ENCODE measurements around the gene BROX.
"Not testable (repeated sequence)": the region's sequence is repeated elsewhere in the genome, so short reads cannot be mapped to it uniquely, and the experiment has no call there.

The BROX gene

DNA sequence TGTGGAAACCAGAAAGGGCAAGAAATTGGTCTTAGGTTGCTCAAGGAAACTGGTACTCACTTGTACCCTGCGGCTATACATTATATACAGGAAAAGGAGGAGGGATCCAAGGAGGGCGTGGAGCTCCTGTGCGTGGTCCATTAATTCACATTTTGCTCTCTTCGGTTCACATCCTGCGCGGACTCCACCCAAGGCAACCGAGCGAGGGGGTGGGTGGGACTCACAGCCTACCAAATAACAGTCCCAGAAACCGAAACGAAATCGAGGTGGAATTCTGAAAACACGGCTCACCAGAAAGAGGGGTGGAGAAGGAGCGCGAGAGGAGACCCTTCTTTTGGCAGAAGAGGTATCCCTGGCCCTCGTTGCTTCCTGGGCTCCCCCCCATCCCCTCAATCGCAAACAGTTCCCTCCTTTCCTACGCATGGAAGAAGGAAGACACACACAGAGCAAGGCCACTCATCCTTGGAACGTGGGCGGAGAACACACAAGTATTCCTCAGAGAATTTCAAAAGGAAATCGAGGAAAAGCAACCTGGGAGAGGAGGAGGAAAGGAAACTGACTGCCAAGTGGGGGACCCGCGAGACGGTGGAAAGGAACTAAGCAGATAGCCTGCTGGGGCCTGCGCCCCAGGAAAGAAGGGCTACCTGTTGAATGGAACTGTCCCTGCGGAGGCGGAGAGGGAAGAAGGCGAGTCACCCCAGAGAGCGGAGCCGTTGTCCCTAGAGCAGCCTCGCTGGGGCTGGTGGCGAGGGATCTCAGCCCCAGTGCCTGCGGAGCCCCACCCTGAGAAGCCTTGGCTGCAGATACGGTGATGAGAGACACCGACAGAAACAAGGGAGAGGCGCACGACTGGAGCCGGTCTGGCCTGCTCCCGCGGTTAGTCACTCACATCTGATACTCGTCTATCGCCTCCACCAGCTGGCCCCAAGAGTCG is 778 bp upstream of the BROX start:
- Mint-ChIP-seq H3K4me3 (peak overlapping the region; percentile 99), H3K27me3 (no peaks in the 10 kb centered on the region), H3K4me1 (peaks cover 61% of the 10 kb centered on the region), H3K9me3 (no peaks in the 10 kb centered on the region), H3K36me3 (peaks cover 11% of the 10 kb centered on the region), H3K27ac (peak overlapping the region; percentile 98)

DNA sequence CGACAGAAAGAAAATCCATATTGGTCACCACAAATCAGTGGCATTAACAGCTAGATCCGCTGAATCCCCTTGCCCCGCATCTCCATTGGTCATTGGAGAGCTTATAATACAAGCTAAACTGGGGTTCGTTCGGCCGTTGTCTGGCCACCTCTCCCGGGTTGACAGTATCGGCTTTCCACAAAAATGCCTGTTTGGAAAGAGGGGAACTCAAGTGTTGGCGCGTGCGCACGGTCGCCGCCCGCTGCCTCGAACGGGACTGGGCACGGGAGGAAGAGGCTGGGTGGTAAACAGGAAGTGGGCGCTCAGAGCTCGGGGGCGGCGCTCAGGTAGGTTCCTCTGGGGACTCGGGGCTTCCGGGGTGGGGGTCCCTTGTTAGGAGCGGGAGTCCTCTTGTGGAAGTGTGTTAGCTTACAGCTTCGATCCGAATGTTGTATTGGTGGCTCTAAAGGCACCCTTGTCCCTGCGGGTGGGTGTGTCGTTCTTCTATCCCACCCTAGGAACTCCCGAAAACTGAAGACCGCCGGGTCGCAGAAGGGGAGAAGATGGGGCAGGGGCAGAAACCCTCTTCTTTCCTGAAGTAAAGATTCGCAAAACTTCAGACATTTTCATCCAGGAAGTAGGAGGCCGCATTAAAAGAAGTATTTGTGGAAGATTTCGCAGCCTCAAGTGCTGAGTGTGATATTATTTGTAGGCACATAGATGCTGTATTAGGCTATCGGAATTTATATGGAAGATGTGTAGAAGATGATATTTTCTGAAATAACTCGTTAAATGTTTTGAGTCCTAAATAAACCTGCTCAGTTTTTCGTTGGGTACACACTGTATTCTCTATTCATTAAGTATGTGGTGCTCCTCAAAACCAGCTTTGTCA is 962 bp downstream of the BROX start:
- Mint-ChIP-seq H3K4me1 (peaks cover 64% of the 10 kb centered on the region), H3K27me3 (no peaks in the 10 kb centered on the region), H3K36me3 (peaks cover 12% of the 10 kb centered on the region)

DNA sequence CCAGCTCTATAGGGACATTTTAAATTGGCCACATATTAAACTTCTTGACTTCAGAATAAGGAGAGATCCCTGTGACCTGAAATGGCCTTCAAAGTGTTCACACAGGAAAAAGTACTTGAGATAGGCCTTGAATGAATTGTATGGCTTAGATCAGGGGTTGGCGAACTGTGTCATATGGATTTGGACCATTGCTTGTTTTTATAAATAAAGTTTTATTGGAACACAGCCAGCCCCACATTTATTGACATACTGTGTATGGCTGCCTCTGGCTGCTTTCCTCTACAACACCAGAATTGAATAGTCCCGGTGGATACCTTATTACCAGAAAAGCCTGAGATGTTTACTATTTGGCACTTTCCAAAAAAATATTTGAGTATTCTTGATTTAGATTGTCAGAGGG is 4.0 kb downstream of the BROX start:
- H3K27me3 Mint-ChIP-seq: no peaks in the 10 kb centered on the region
- H3K4me3 Mint-ChIP-seq: no peak overlapping the region
- peaks cover 45% of the 10 kb centered on the region for H3K4me1 Mint-ChIP-seq
- H3K36me3 Mint-ChIP-seq: peaks cover 14% of the 10 kb centered on the region
- peak overlapping the region; percentile 41 for H3K27ac Mint-ChIP-seq
- no peaks in the 10 kb centered on the region for H3K9me3 Mint-ChIP-seq

More for the DNA sequence above, 962 bp downstream of the BROX start:
- Mint-ChIP-seq H3K27ac (peak overlapping the region; percentile 100), H3K9me3 (no peaks in the 10 kb centered on the region), H3K4me3 (peak overlapping the region; percentile 99)

DNA sequence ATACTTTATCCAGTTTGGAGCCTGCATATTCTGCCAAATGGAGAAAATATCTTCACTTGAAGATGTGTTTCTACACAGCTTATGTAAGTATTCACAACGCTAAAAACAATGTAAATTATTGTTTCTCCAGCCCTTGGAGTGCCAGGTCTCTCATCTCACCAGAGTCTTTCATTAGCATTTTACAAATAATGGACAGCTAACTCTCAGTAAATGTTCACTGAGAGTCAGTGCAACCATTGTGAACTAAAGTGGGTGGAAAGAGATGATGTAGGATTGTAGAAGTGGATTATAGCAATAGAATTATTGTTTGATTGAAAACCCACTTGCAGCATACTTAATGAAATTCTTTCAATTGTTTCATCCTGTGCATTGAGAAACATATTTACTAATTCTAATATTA is 16.4 kb downstream of the BROX start:
- no peaks in the 10 kb centered on the region for H3K27me3 Mint-ChIP-seq
- H3K4me3 Mint-ChIP-seq: no peak overlapping the region
- peaks cover 10% of the 10 kb centered on the region for H3K4me1 Mint-ChIP-seq

DNA sequence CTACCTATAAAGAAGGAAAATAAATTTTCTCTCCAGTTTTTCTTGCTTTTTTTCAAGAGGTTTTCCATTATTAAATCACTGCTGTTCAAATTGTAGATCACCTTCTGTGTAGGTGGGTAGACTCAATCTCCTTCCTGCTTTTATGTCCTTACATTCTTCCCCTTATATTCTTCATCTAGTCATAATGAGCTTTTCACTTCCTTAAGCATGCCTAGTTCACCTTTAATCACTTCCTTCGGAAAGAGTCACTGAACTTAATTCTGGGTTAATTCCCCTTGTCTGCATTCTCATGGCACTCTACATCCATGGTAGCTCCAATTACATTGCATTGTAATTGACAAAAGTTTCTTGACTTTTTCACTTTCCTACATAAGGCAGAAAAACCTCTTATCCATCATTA is 18.5 kb downstream of the BROX start:
- H3K36me3 Mint-ChIP-seq: peaks cover 19% of the 10 kb centered on the region
- H3K4me1 Mint-ChIP-seq: peaks cover 10% of the 10 kb centered on the region
- peak overlapping the region; percentile 41 for H3K27ac Mint-ChIP-seq
- no peak overlapping the region for H3K4me3 Mint-ChIP-seq
- no peaks in the 10 kb centered on the region for H3K9me3 Mint-ChIP-seq
- H3K27me3 Mint-ChIP-seq: no peaks in the 10 kb centered on the region

More for the DNA sequence above, 16.4 kb downstream of the BROX start:
- H3K9me3 Mint-ChIP-seq: no peaks in the 10 kb centered on the region
- H3K27ac Mint-ChIP-seq: no peak overlapping the region
- H3K36me3 Mint-ChIP-seq: peaks cover 25% of the 10 kb centered on the region

DNA sequence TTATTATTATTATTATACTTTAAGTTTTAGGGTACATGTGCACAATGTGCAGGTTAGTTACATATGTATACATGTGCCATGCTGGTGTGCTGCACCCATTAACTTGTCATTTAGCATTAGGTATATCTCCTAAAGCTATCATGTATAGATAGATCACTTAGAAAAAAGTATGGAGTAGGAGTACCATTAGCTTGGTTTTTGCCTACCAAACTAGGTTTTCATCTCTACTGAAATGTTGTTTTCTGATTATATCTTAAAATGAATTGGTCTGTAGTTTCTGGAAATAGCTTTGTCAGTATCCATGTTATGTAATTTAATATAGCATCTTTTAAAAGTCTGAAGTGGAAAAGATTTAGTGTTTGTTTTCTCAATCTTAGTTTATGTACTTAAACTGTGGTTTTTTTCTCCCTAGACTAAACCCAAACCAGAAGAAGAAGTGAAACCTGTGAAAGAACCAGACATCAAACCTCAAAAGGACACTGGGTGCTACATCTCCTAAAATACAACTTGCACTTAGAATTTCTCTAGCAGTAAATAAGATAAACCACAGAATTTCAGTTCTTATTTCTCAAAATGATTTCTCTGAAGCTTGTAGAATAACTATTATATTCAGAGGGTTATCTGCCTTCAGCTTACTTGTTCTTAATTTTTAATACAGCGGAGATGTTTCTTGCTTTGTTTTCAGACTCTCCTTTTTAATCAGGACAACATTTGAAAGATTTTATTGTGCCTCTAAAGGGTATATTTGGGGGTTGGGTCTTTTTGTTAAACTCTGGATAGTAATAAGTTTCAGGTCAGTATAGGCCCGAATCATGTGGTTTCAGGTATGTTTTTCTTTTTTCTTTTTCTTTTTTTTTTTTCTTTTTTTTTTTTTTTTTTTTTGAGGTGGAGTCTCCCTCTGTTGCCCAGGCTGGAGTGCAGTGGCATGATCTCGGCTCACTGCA is 20.1 kb downstream of the BROX start:
- H3K36me3 Mint-ChIP-seq: peaks cover 19% of the 10 kb centered on the region
- H3K9me3 Mint-ChIP-seq: no peaks in the 10 kb centered on the region
- H3K4me1 Mint-ChIP-seq: peaks cover 10% of the 10 kb centered on the region
- H3K4me3 Mint-ChIP-seq: no peak overlapping the region
- H3K27ac Mint-ChIP-seq: peak overlapping the region; percentile 3
- H3K27me3 Mint-ChIP-seq: no peaks in the 10 kb centered on the region

DNA sequence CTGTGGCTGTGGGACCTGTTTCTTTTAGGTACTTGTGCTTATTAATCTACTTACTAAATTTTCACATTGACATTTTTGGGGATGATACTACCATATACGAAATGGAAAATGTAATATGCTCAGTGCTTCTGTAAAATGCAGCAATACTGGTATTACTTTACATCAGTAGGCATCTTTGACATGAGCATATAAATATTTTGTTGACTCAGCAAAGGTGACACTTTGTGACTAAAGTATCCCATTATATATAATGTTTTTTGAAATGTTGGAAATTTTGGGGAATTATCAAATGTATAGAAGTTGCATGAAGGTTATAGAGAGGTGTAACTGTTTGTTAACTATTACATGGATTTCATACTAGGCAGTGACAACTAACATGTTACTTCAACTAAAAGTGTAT is 22.4 kb downstream of the BROX start:
- H3K9me3 Mint-ChIP-seq: no peaks in the 10 kb centered on the region
- no peak overlapping the region for H3K27ac Mint-ChIP-seq
- no peak overlapping the region for H3K4me3 Mint-ChIP-seq
- H3K27me3 Mint-ChIP-seq: no peaks in the 10 kb centered on the region
- H3K36me3 Mint-ChIP-seq: peaks cover 17% of the 10 kb centered on the region
- peaks cover 5% of the 10 kb centered on the region for H3K4me1 Mint-ChIP-seq

DNA sequence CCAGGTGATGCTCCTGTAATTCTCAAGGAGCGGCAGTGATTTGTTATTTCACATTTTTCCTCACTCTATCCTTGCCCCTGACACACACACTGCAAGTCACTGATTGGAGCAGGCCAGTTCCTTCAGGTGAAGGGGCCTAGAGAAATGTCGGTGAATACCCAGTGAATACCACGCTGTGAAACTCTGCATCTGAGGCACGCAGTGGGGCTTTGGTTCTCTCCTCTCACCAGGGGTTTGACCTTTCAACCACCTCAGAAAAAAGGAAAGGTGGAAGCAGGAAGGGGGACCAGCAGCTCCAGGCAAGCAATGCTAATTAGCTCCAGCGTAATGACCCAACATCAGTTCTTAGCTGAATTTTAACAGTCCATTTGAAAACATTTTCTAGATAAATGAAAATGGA is 24.1 kb downstream of the BROX start:
- H3K36me3 Mint-ChIP-seq: peaks cover 9% of the 10 kb centered on the region
- H3K4me1 Mint-ChIP-seq: no peaks in the 10 kb centered on the region
- no peaks in the 10 kb centered on the region for H3K9me3 Mint-ChIP-seq
- no peak overlapping the region for H3K27ac Mint-ChIP-seq
- no peak overlapping the region for H3K4me3 Mint-ChIP-seq
- no peaks in the 10 kb centered on the region for H3K27me3 Mint-ChIP-seq

DNA sequence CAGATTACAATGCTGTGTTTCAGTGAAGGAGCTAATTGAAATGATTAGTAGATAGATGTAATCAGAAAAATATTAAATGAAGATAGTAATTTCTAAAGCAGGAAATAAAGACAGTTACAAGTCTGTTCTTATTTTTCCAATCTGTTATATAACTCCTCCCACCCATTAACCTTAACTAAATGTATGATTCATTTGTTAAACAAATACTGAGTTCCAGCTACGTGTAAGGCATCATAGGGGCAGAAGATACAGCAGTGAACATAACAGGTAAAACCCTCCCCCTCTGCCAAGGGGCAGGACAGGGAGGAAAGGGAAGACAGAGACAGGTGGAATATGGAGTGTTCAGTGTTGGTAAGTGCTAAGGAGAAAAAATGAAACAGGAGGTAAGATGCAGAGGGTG is 24.6 kb downstream of the BROX start, which contains the start of gene FAM177B:
TSS of gene FAM177B (plus strand) at position 231 of the 400 bp plus-strand sequence. CDS start 9,344 bp downstream, outside the sequence.
- Mint-ChIP-seq H3K9me3 (no peaks in the 10 kb centered on the region), H3K27ac (no peak within 1 kb of the TSS), H3K4me1 (no peaks in the 10 kb centered on the region), H3K36me3 (peaks cover 6% of the 10 kb centered on the region), H3K27me3 (no peaks in the 10 kb centered on the region), H3K4me3 (no peak within 1 kb of the TSS)

DNA sequence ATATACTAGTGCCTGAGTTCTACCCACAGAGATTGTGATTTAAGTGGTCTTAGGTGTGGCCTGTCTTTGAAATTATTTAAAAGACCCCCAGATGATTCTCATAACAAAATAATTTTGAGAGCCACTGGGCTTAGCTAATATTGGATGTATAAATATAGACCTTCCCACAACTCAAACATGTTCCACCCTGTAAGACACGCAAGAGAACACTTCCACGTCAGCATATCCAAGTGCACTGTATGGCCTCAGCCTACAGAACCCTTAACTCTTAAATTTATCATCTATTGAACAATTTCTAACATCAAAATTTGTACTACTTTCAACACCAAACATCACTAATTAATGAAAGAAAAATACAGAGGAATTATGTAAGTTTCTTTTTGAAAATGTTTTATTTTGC is 27.1 kb downstream of the BROX start:
- H3K36me3 Mint-ChIP-seq: peaks cover under 1% of the 10 kb centered on the region
- H3K27ac Mint-ChIP-seq: no peak overlapping the region
- no peaks in the 10 kb centered on the region for H3K27me3 Mint-ChIP-seq
- H3K4me3 Mint-ChIP-seq: no peak overlapping the region
- H3K9me3 Mint-ChIP-seq: no peaks in the 10 kb centered on the region
- H3K4me1 Mint-ChIP-seq: no peaks in the 10 kb centered on the region

DNA sequence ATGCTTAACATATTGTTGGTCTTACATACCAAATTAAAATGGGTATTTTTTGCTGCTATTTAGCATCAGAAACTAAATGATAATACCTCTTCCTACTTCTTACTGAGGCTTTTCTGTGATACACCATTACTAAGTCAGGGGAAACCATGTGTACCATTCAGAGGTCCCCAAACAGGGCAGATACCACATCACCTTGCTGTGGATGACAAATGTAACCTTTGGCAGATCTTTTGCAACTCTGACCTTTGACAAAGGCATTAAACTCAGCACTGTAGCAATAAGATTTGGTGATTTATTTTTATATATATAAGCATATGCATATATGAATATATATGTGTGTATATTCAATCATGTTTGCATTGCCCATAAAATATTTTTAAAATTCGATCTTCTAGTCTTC is 27.6 kb downstream of the BROX start:
- Mint-ChIP-seq H3K4me3 (no peak overlapping the region), H3K4me1 (no peaks in the 10 kb centered on the region), H3K36me3 (no peaks in the 10 kb centered on the region), H3K27ac (no peak overlapping the region), H3K9me3 (no peaks in the 10 kb centered on the region), H3K27me3 (no peaks in the 10 kb centered on the region)

DNA sequence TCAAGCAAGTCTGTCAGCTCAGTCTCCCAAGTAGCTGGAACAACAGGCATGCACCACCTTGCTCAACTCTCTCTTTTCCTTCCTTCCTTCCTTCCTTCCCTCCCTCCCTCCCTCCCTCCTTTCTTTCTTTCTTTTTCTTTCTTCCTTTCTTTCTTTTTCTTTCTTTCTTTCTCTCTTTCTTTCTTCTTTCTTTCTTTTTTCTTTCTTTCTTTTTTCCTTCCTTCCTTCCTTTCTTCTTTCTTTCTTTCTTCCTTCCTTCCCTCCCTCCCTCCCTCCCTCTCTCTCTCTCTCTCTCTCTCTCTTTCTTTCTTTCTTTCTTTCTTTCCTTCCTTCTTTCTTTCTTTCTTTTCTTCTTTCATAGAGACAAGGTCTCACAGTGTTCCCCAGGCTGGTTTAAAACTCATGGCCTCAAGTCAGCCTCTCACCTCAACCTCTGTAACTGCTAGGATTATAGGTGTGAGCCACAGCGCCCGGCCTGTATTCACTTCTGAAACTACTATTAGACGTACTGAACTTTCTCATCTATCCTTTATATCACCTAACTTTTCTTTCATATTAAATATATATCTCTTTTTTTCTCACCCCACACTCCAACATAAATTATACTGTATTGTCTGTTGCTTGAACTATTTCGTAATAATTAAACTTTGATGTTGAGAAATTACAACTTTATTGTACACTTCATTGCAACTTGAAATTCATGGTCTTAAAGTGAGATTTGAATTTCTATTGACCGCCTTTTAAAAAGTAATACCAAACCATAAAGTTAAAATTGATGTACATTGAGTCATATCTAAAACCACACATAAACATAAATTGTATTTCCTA is 29.5 kb downstream of the BROX start:
- not testable (repeated sequence) for H3K27ac Mint-ChIP-seq, H3K36me3 Mint-ChIP-seq, H3K9me3 Mint-ChIP-seq, H3K4me1 Mint-ChIP-seq, H3K27me3 Mint-ChIP-seq, H3K4me3 Mint-ChIP-seq

DNA sequence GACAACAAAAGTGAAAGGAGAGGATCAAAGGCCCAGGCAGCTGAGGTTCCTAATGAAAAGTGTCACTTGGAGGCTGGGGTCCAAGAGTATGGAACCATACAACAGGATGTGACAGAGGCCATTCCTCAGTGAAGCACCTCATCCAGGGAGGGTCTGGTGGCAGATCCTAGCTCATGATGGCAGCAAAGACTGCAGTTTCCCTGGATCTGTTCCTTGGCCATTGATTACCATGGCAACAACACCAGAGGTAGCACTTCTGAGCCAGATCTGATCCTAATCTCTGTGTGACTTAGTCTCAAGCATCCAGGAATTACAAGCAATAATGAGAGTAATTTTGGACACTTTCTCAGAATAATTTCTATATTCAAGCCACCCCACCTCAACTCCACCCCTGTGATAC is 37.6 kb downstream of the BROX start:
- H3K4me1 Mint-ChIP-seq: no peaks in the 10 kb centered on the region
- H3K27me3 Mint-ChIP-seq: no peaks in the 10 kb centered on the region
- H3K4me3 Mint-ChIP-seq: no peak overlapping the region

DNA sequence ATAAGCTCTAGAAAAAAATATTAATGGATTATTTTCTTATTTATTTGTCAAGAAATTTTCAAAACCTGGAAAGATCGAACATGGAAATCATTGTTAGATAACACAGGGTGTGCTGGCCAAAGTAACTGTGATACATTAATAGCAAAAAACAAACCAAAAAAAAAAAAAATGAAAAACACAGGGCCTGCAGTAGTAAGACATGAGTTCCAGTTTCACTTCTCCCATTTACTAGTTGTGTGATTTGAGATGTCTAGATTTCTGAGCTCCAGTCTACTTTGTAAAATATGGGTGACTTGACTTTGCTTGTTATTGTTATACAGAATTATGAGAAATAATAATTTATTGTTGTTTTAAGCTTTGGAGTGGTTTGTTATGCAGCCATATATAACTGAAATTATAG is 38.3 kb downstream of the BROX start:
- no peaks in the 10 kb centered on the region for H3K27me3 Mint-ChIP-seq
- H3K27ac Mint-ChIP-seq: no peak overlapping the region
- H3K9me3 Mint-ChIP-seq: no peaks in the 10 kb centered on the region
- H3K4me1 Mint-ChIP-seq: no peaks in the 10 kb centered on the region
- H3K36me3 Mint-ChIP-seq: no peaks in the 10 kb centered on the region
- no peak overlapping the region for H3K4me3 Mint-ChIP-seq

More for the DNA sequence above, 37.6 kb downstream of the BROX start:
- no peak overlapping the region for H3K27ac Mint-ChIP-seq
- no peaks in the 10 kb centered on the region for H3K36me3 Mint-ChIP-seq
- H3K9me3 Mint-ChIP-seq: no peaks in the 10 kb centered on the region
